WTC11 (cell line): ENCODE results near the gene RIGI. TPM values are rescaled to one million over a fixed set of nuclear protein-coding genes. Genes with fewer than 3 reads are reported as not detected.
A peak's percentile ranks its signal among the peaks of the same experiment; 100 is the strongest.

ENCODE experiments used
- ATAC-seq: fragments of 200-7000 bp; cut with Tn5 transposase; 2 replicates; pipeline ENCODE4 v1.10.0; 2021; ENCODE audit warnings: mild to moderate bottlenecking, moderate library complexity
- CTCF ChIA-PET: fragments of 300-600 bp; sonication (Branson Sonifier 250); formaldehyde crosslinking; loops from one replicate; lab custom pipeline; 2021; ENCODE audit warnings: antibody characterized with exemption; lab: Charles Lee
- POLR2A ChIA-PET: fragments of 350-600 bp; sonication (Branson Sonifier 250); formaldehyde crosslinking; loops from one replicate; lab custom pipeline; 2021; ENCODE audit warnings: antibody characterized with exemption; lab: Charles Lee
- DNase-seq: peaks from one replicate; pipeline ENCODE4 v3.0.0; 2021; ENCODE audit warnings: low spot score
- H3K27ac Mint-ChIP-seq: 2 replicates; pipeline ENCODE4 v1.8.0; 2021; ENCODE audit warnings: mixed read lengths
- H3K27me3 Mint-ChIP-seq: 2 replicates; pipeline ENCODE4 v1.8.0; 2021; ENCODE audit warnings: low read depth, mild to moderate bottlenecking, moderate library complexity, mixed read lengths
- H3K36me3 Mint-ChIP-seq: 2 replicates; pipeline ENCODE4 v1.8.0; 2021; ENCODE audit warnings: mixed read lengths
- H3K4me1 Mint-ChIP-seq: 2 replicates; pipeline ENCODE4 v1.8.0; 2022; ENCODE audit warnings: mixed read lengths
- H3K4me3 Mint-ChIP-seq: 2 replicates; pipeline ENCODE4 v1.8.0; 2021; ENCODE audit warnings: mild to moderate bottlenecking, moderate library complexity, mixed read lengths
- H3K9me3 Mint-ChIP-seq: 2 replicates; pipeline ENCODE4 v1.8.0; 2021; ENCODE audit warnings: mixed read lengths
- CREB1 ChIP-seq: sonication (generic); formaldehyde crosslinking; IDR thresholded peaks from 2 replicates; pipeline ENCODE4 v1.8.0; 2023; ENCODE audit warnings: mild to moderate bottlenecking, missing genetic modification reagents
- ELF4 ChIP-seq: sonication (generic); formaldehyde crosslinking; IDR thresholded peaks from 2 replicates; pipeline ENCODE4 v1.8.1; 2022; ENCODE audit warnings: low read depth, mild to moderate bottlenecking, moderate library complexity, missing genetic modification reagents
- EMX1 ChIP-seq: fragments of 250-450 bp; sonication (Bioruptor Pico); IDR thresholded peaks from 2 replicates; pipeline ENCODE4 v1.8.0; 2021; ENCODE audit warnings: mild to moderate bottlenecking
- ERG ChIP-seq: fragments of 250-450 bp; sonication (Bioruptor Pico); IDR thresholded peaks from 2 replicates; pipeline ENCODE4 v1.8.0; 2021; ENCODE audit warnings: mild to moderate bottlenecking
- ESRRA ChIP-seq: sonication (generic); formaldehyde crosslinking; IDR thresholded peaks from 2 replicates; pipeline ENCODE4 v1.8.1; 2022; ENCODE audit warnings: mild to moderate bottlenecking, missing genetic modification reagents, borderline replicate concordance
- ETV6 ChIP-seq: sonication (generic); formaldehyde crosslinking; IDR thresholded peaks from 2 replicates; pipeline ENCODE4 v1.8.1; 2022; ENCODE audit warnings: mild to moderate bottlenecking, missing genetic modification reagents
- NFE2L1 ChIP-seq: sonication (generic); formaldehyde crosslinking; IDR thresholded peaks from 2 replicates; pipeline ENCODE4 v1.8.1; 2023; ENCODE audit warnings: missing genetic modification reagents
- NR2C2 ChIP-seq: sonication (generic); formaldehyde crosslinking; IDR thresholded peaks from 2 replicates; pipeline ENCODE4 v1.8.0; 2022; ENCODE audit warnings: mild to moderate bottlenecking, missing genetic modification reagents
- RORB ChIP-seq: fragments of 250-450 bp; sonication (Bioruptor Pico); IDR thresholded peaks from 2 replicates; pipeline ENCODE4 v1.9.0; 2021; ENCODE audit warnings: mild to moderate bottlenecking
- SMAD4 ChIP-seq: sonication (generic); formaldehyde crosslinking; IDR thresholded peaks from 2 replicates; pipeline ENCODE4 v1.8.0; 2022; ENCODE audit warnings: mild to moderate bottlenecking, missing genetic modification reagents
- TCF7 ChIP-seq: sonication (generic); formaldehyde crosslinking; IDR thresholded peaks from 2 replicates; pipeline ENCODE4 v1.8.0; 2022; ENCODE audit warnings: mild to moderate bottlenecking, low read depth, missing genetic modification reagents, moderate library complexity
- TP53 ChIP-seq: sonication (generic); formaldehyde crosslinking; IDR thresholded peaks from 2 replicates; pipeline ENCODE4 v1.8.1; 2023; ENCODE audit warnings: mild to moderate bottlenecking, missing genetic modification reagents
- ZBTB21 ChIP-seq: sonication (generic); formaldehyde crosslinking; IDR thresholded peaks from 2 replicates; pipeline ENCODE4 v1.8.1; 2023; ENCODE audit warnings: mild to moderate bottlenecking, missing genetic modification reagents, borderline replicate concordance
- ZNF263 ChIP-seq: sonication (generic); formaldehyde crosslinking; IDR thresholded peaks from 2 replicates; pipeline ENCODE4 v1.8.1; 2022; ENCODE audit warnings: low read depth, mild to moderate bottlenecking, moderate library complexity, missing genetic modification reagents
- ZNF423 ChIP-seq: fragments of 250-450 bp; sonication (Bioruptor Pico); IDR thresholded peaks from 2 replicates; pipeline ENCODE4 v2.1.2; 2022; ENCODE audit warnings: mild to moderate bottlenecking, moderate library complexity
- ZNF671 ChIP-seq: fragments of 250-450 bp; sonication (Bioruptor Pico); IDR thresholded peaks from 2 replicates; pipeline ENCODE4 v1.8.0; 2021; ENCODE audit warnings: mild to moderate bottlenecking
- ZSCAN18 ChIP-seq: fragments of 250-450 bp; sonication (Bioruptor Pico); IDR thresholded peaks from 2 replicates; pipeline ENCODE4 v2.1.2; 2022; ENCODE audit warnings: mild to moderate bottlenecking, moderate library complexity
- total RNA-seq: library from RNA; stranded (reverse); gene quantifications from 3 replicates; pipeline ENCODE4 v1.2.3, GENCODE V29; 2021
- TF ChIP-seq, protein P1 (sequence below): sonication (generic); formaldehyde crosslinking; IDR thresholded peaks from 2 replicates; pipeline ENCODE4 v1.8.1; 2022; ENCODE audit warnings: mild to moderate bottlenecking, moderate library complexity, missing genetic modification reagents
- TF ChIP-seq, protein P2 (sequence below): fragments of 250-450 bp; sonication (Bioruptor Pico); IDR thresholded peaks from 2 replicates; pipeline ENCODE4 v1.9.0; 2021; ENCODE audit warnings: moderate library complexity, mild to moderate bottlenecking, inconsistent platforms, borderline replicate concordance
- TF ChIP-seq, protein P3 (sequence below): fragments of 200-600 bp; IDR thresholded peaks from 2 replicates; pipeline ENCODE4 v1.8.0; 2022; ENCODE audit warnings: antibody characterized with exemption

RIGI gene
- total RNA-seq, 1 experiment from 2014 or later: 7.5 TPM

DNA sequence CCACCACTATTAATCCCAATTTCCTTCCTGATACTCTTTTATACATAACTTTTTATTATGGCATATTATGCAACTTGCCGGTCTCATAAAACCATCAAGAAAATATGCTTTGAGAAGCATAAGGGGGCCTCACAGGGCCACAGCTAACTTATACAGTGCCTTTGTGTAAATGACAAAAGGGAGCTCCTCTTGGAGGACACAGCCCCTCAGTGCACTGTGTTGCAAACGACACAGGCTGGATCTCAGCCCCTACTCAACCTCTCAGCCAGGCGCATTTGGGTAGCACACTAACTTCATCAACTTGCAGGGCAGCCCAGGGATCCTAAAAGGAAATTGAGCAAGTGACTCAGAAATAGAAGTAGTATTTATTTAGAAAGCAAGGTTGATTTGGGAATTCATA lies 35.4 kb downstream of the RIGI start:
- peaks cover 5% of the 10 kb centered on the region for H3K4me1 Mint-ChIP-seq
- TF ChIP-seq ZNF671 (CRISPR knock-in tag) (no peak), ELF4 (CRISPR knock-in tag) (no peak), ETV6 (CRISPR knock-in tag) (no peak), ZNF263 (CRISPR knock-in tag) (no peak), ESRRA (no peak), NR2C2 (CRISPR knock-in tag) (no peak), TP53 (no peak), ZBTB21 (CRISPR knock-in tag) (no peak), EMX1 (CRISPR knock-in tag) (no peak), SMAD4 (no peak)
- TF ChIP-seq, protein P1, sequence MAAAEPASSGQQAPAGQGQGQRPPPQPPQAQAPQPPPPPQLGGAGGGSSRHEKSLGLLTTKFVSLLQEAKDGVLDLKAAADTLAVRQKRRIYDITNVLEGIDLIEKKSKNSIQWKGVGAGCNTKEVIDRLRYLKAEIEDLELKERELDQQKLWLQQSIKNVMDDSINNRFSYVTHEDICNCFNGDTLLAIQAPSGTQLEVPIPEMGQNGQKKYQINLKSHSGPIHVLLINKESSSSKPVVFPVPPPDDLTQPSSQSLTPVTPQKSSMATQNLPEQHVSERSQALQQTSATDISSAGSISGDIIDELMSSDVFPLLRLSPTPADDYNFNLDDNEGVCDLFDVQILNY: no peak
- TF ChIP-seq, protein P2, sequence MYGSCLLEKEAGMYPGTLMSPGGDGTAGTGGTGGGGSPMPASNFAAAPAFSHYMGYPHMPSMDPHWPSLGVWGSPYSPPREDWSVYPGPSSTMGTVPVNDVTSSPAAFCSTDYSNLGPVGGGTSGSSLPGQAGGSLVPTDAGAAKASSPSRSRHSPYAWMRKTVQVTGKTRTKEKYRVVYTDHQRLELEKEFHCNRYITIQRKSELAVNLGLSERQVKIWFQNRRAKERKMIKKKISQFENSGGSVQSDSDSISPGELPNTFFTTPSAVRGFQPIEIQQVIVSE: no peak
- no peaks in the 10 kb centered on the region for H3K9me3 Mint-ChIP-seq
- peak; percentile 71 for ATAC-seq
- peaks cover 19% of the 10 kb centered on the region for H3K36me3 Mint-ChIP-seq
- no peak overlapping the region for H3K27ac Mint-ChIP-seq
- no peaks in the 10 kb centered on the region for H3K27me3 Mint-ChIP-seq
- no peak overlapping the region for H3K4me3 Mint-ChIP-seq
- POLR2A ChIA-PET: no interaction called here
- CTCF ChIA-PET: interaction anchor here (1.0 kb wide), 2 partner anchors 49 to 112 kb away, joined by 3 to 4 read pairs; no protein-coding TSS in a partner anchor
- no peak for DNase-seq

DNA sequence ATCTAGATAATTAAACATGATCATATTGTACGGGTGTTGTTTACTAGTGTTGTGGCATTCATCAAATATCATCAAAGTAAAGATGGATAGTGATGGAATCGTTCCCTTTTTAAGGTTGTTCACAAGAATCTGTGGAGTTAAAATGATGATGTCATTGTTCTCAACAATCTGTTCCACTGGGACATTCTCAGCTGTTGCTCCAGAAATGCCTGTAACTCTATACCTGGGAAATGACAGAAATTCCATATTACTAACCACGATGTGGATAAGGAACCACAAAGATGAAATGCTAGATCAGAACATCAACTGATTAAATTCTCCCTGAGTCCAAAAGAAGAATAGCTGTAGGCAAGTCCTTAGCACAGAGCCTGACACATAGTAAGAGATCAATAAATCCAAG lies 38.0 kb downstream of the RIGI start:
- no peaks in the 10 kb centered on the region for H3K9me3 Mint-ChIP-seq

More for the DNA sequence above, 38.0 kb downstream of the RIGI start:
- ATAC-seq: no peak
- POLR2A ChIA-PET: no interaction called here
- Mint-ChIP-seq H3K4me1 (peaks cover 5% of the 10 kb centered on the region), H3K27me3 (no peaks in the 10 kb centered on the region), H3K4me3 (no peak overlapping the region), H3K36me3 (peaks cover 26% of the 10 kb centered on the region), H3K27ac (no peak overlapping the region)
- CTCF ChIA-PET: interaction anchor here (1.4 kb wide), 1 partner anchor 38 kb away, joined by 3 read pairs; the partner anchor contains the start of gene RIGI
- no peak for DNase-seq
- TF ChIP-seq CREB1 (CRISPR knock-in tag) (no peak), NFE2L1 (CRISPR knock-in tag) (no peak), SMAD4 (no peak), TP53 (no peak), ZSCAN18 (no peak), TCF7 (CRISPR knock-in tag) (no peak), ERG (CRISPR knock-in tag) (no peak), RORB (CRISPR knock-in tag) (no peak), ZNF423 (no peak)
- TF ChIP-seq, protein P3, sequence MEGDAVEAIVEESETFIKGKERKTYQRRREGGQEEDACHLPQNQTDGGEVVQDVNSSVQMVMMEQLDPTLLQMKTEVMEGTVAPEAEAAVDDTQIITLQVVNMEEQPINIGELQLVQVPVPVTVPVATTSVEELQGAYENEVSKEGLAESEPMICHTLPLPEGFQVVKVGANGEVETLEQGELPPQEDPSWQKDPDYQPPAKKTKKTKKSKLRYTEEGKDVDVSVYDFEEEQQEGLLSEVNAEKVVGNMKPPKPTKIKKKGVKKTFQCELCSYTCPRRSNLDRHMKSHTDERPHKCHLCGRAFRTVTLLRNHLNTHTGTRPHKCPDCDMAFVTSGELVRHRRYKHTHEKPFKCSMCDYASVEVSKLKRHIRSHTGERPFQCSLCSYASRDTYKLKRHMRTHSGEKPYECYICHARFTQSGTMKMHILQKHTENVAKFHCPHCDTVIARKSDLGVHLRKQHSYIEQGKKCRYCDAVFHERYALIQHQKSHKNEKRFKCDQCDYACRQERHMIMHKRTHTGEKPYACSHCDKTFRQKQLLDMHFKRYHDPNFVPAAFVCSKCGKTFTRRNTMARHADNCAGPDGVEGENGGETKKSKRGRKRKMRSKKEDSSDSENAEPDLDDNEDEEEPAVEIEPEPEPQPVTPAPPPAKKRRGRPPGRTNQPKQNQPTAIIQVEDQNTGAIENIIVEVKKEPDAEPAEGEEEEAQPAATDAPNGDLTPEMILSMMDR: no peak
